Brain microvascular endothelial cell (primary cell): Measurements from ENCODE around the gene GLDN.

Experiments
- DNase-seq: peaks from one replicate; pipeline ENCODE4 v3.0.0-alpha.2; 2020
- H3K27ac ChIP-seq: fragments of 250-450 bp; sonication (Bioruptor Pico); 2 replicates; pipeline ENCODE4 v1.5.1; 2020; ENCODE audit warnings: mild to moderate bottlenecking, moderate library complexity
- H3K27me3 ChIP-seq: fragments of 250-450 bp; sonication (Bioruptor Pico); replicated peaks from 2 replicates; pipeline ENCODE4 v1.5.1; 2020; ENCODE audit warnings: mild to moderate bottlenecking
- H3K36me3 ChIP-seq: fragments of 250-450 bp; sonication (Bioruptor Pico); replicated peaks from 2 replicates; pipeline ENCODE4 v1.5.1; 2020; ENCODE audit warnings: mild to moderate bottlenecking
- H3K4me3 ChIP-seq: 2 replicates; pipeline ENCODE4 v1.5.1; 2011; ENCODE audit warnings: low read depth, mild to moderate bottlenecking, control low read depth, low read length, moderate library complexity
- CTCF ChIP-seq: IDR thresholded peaks from 2 replicates; pipeline ENCODE4 v1.5.1; 2011; ENCODE audit warnings: low read depth, mild to moderate bottlenecking, moderate library complexity, low read length, control low read depth, inconsistent platforms; ENCODE audit errors: missing control alignments
- in situ Hi-C: cut with HindIII; loops from 2 replicates; pipeline ENCODE4 v1.10.0; 2017; ENCODE audit warnings: low sequenced_read_pairs, low pct_ligation_motif_present

GLDN gene

GRCh38 chr15:51307325-51307724, 34.1 kb upstream of the GLDN start:
- no peak for TF ChIP-seq CTCF
- DNase-seq: no peak
- H3K4me3 ChIP-seq: no peak overlapping the region
- in situ Hi-C loops: no loop called here
- H3K27ac ChIP-seq: no peak overlapping the region
- H3K27me3 ChIP-seq: peaks cover 8% of the 10 kb centered on the region
- no peaks in the 10 kb centered on the region for H3K36me3 ChIP-seq

DNA sequence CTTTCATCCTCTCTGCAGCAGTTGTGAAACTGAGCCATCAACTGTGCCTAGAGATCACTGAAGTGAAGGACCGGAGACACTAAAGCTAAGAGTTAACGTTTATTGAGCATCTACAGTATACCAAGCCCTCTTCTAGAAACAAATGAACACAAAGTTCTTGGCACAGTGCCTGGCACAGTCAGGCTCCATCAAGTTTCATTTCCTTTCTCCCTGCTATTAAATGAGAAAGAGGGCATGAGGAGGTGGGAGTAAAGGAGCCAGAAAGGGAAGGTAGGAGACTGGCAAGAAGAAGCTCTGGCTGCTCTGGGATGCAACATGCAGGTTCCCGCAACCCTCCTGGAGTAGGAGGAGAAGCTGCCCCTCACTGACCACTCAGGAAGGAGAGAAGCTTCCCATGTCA, 33.6 kb upstream of the GLDN start:
- Histone ChIP-seq H3K4me3 (no peak overlapping the region), H3K27me3 (peaks cover 8% of the 10 kb centered on the region), H3K36me3 (no peaks in the 10 kb centered on the region), H3K27ac (no peak overlapping the region)
- no peak for DNase-seq
- in situ Hi-C loops: no loop called here
- TF ChIP-seq CTCF: no peak

DNA sequence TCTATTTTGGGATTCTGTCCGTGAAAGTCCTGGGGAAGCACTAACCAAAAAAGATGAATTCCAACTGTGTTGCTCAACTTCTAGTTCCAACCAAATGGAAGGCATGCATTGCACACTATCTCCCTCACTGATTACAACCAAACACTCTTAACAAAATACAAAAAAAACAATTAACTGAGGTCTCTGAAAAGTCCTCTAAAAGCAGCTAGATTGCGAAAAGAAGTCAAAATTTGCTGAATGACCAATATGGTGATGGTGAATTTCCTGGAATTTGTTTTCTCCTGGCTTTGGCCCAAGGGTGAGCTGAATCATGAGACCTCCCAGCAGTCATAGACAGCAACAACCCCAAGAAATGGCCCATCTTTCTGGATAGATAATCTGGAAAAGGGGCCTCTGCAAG, 31.4 kb upstream of the GLDN start:
- Histone ChIP-seq H3K27ac (no peak overlapping the region), H3K36me3 (no peaks in the 10 kb centered on the region), H3K4me3 (no peak overlapping the region), H3K27me3 (peaks cover 4% of the 10 kb centered on the region)
- in situ Hi-C loops: no loop called here
- DNase-seq: no peak
- TF ChIP-seq CTCF: no peak

- Histone ChIP-seq H3K36me3 (no peaks in the 10 kb centered on the region), H3K4me3 (no peak overlapping the region), H3K27me3 (peaks cover 4% of the 10 kb centered on the region), H3K27ac (no peak overlapping the region)
- in situ Hi-C loops: no loop called here
- no peak for DNase-seq
- no peak for TF ChIP-seq CTCF
These were observed 29.9 kb upstream of the GLDN start for GRCh38 chr15:51311510-51311909.

- Histone ChIP-seq H3K4me3 (no peak overlapping the region), H3K27me3 (no peaks in the 10 kb centered on the region), H3K27ac (no peak overlapping the region), H3K36me3 (no peaks in the 10 kb centered on the region)
- DNase-seq: no peak
- in situ Hi-C loops: no loop called here
- no peak for TF ChIP-seq CTCF
These were observed 29.0 kb upstream of the GLDN start for GRCh38 chr15:51312166-51313073.

DNA sequence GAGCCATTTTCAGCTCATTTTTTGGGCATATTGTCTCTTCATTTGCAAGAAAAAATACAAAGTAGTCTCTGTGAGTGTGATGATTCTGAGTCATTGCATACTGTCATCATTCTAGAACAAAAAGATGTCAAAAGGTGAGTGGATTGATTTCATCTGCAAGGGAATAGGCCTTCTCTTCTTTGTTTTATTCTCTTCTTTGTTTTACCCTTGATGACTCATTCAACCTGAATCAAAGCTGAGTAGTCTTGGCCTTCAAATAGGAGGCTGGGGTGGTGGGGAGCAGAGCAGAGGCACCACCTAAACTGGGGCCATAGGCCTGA, 28.4 kb upstream of the GLDN start:
- Histone ChIP-seq H3K27ac (no peak overlapping the region), H3K36me3 (no peaks in the 10 kb centered on the region), H3K4me3 (no peak overlapping the region), H3K27me3 (no peaks in the 10 kb centered on the region)
- no peak for TF ChIP-seq CTCF
- in situ Hi-C loops: no loop called here
- DNase-seq: no peak
